DMS153 treated with DMSO at 0.1 percent for 48 hours (cell line): ENCODE data around the gene GALNT6.
"Not testable (repeated sequence)": the region's sequence is repeated elsewhere in the genome, so short reads cannot be mapped to it uniquely, and the experiment has no call there.

ENCODE experiments used
- DNase-seq: peaks from one replicate; lab custom pipeline; 2025; ENCODE audit not compliant: unreplicated experiment; lab: John Stamatoyannopoulos, UW

Gene GALNT6

GRCh38 chr12:51323966-51324895 lies 67.0 kb downstream of the GALNT6 start, which contains the start of gene BIN2:
Gene BIN2 (minus strand): TSS chr12:51324174. CDS start chr12:51324102, 72 bp downstream.
- no peak for DNase-seq

GRCh38 chr12:51323317-51323960 lies 67.8 kb downstream of the GALNT6 start:
- no peak for DNase-seq

- no peak for DNase-seq
These were observed 68.8 kb downstream of the GALNT6 start for GRCh38 chr12:51322452-51322851.

GRCh38 chr12:51321882-51322281 lies 69.3 kb downstream of the GALNT6 start:
- no peak for DNase-seq

- DNase-seq: no peak
These were observed 70.4 kb downstream of the GALNT6 start for GRCh38 chr12:51320695-51321320.

- no peak for DNase-seq
These were observed 70.9 kb downstream of the GALNT6 start for GRCh38 chr12:51320311-51320694.

- DNase-seq: no peak
These were observed 72.2 kb downstream of the GALNT6 start for GRCh38 chr12:51318846-51319599.

GRCh38 chr12:51318057-51318806 lies 73.0 kb downstream of the GALNT6 start:
- DNase-seq: not testable (repeated sequence)

- DNase-seq: no peak
These were observed 79.8 kb downstream of the GALNT6 start for GRCh38 chr12:51311389-51311788.

GRCh38 chr12:51307655-51308593 lies 83.3 kb downstream of the GALNT6 start:
- no peak for DNase-seq

GRCh38 chr12:51306507-51306906 lies 84.7 kb downstream of the GALNT6 start:
- DNase-seq: no peak
